H1 (cell line): ENCODE data around the gene C5orf58. TPM values are rescaled to one million over a fixed set of nuclear protein-coding genes. Genes with fewer than 3 reads are reported as not detected.
"Not testable (repeated sequence)": the region's sequence is repeated elsewhere in the genome, so short reads cannot be mapped to it uniquely, and the experiment has no call there.

ENCODE experiments used
- CTCF ChIA-PET: fragments of 300-600 bp; sonication (Branson Sonifier 250); formaldehyde crosslinking; loops from one replicate; lab custom pipeline; 2021; ENCODE audit not compliant: partially characterized antibody; lab: Charles Lee
- POLR2A ChIA-PET: fragments of 300-600 bp; sonication (Branson Sonifier 250); formaldehyde crosslinking; loops from one replicate; lab custom pipeline; 2021; ENCODE audit warnings: inconsistent platforms; ENCODE audit not compliant: partially characterized antibody; lab: Charles Lee
- DNase-seq, 2 experiments: peaks; one replicate each; pipeline versions ENCODE4 v3.0.0 to v3.0.0-alpha.2; 2010 to 2022; ENCODE audit warnings: low spot score in 2 of 2, low read depth in 1 of 2, mixed read lengths in 1 of 2
- FAIRE-seq: peaks from 2 replicates; lab custom pipeline; 2011; peaks lifted over from hg19 to GRCh38; lab: Jason Lieb, UNC
- H2AFZ ChIP-seq: 2 replicates; pipeline ENCODE4 v1.8.1; 2012; ENCODE audit warnings: low read length, inconsistent platforms
- H2AK5ac ChIP-seq: 2 replicates; pipeline ENCODE4 v1.6.1; 2013; ENCODE audit warnings: low read depth, low read length
- H2BK120ac ChIP-seq: replicated peaks from 2 replicates; pipeline ENCODE3; 2013; ENCODE audit warnings: low read depth, low read length, inconsistent platforms
- H2BK12ac ChIP-seq: 2 replicates; pipeline ENCODE4 v1.6.1; 2013; ENCODE audit warnings: low read depth, low read length
- H2BK15ac ChIP-seq: 2 replicates; pipeline ENCODE4 v1.6.1; 2013; ENCODE audit warnings: low read length
- H2BK20ac ChIP-seq: 2 replicates; pipeline ENCODE4 v1.6.1; 2013; ENCODE audit warnings: low read length
- H2BK5ac ChIP-seq: 2 replicates; pipeline ENCODE4 v1.6.1; 2013; ENCODE audit warnings: low read depth, low read length
- H3K14ac ChIP-seq: 2 replicates; pipeline ENCODE4 v1.6.1; 2013; ENCODE audit warnings: inconsistent platforms; ENCODE audit not compliant: insufficient read length
- H3K18ac ChIP-seq: 2 replicates; pipeline ENCODE4 v1.6.1; 2013; ENCODE audit warnings: low read length; ENCODE audit errors: extremely low read depth
- H3K23ac ChIP-seq: 2 replicates; pipeline ENCODE4 v1.6.1; 2013; ENCODE audit warnings: inconsistent platforms; ENCODE audit not compliant: insufficient read length
- H3K23me2 ChIP-seq: 2 replicates; pipeline ENCODE4 v1.6.1; 2013; ENCODE audit warnings: low read depth, low read length
- H3K27ac ChIP-seq: 2 replicates; pipeline ENCODE4 v1.6.1; 2011; ENCODE audit warnings: low read depth, low read length, inconsistent platforms
- H3K27me3 ChIP-seq, 4 experiments: replicated peaks in 1 of 4; 1 replicate in 1 of 4; 2 replicates in 3 of 4; pipeline versions ENCODE4 v1.6.1 to v1.8.1; 2011 to 2013; ENCODE audit warnings: low read length in 3 of 4, mild to moderate bottlenecking in 3 of 4, inconsistent platforms in 2 of 4, mixed read lengths in 2 of 4, moderate library complexity in 1 of 4; ENCODE audit not compliant: control insufficient read depth in 3 of 4, insufficient read depth in 3 of 4; ENCODE audit errors: extremely low read depth in 1 of 4
- H3K36me3 ChIP-seq, 4 experiments: 2 replicates each; pipeline versions ENCODE4 v1.6.1 to v1.8.1; 2011 to 2013; ENCODE audit warnings: mild to moderate bottlenecking in 4 of 4, low read length in 3 of 4, moderate library complexity in 2 of 4, control low read depth in 1 of 4, inconsistent platforms in 1 of 4; ENCODE audit not compliant: insufficient read depth in 4 of 4, control insufficient read depth in 2 of 4
- H3K4ac ChIP-seq: replicated peaks from 2 replicates; pipeline ENCODE3; 2013; ENCODE audit warnings: low read length, low read depth, mixed read lengths, inconsistent platforms; ENCODE audit not compliant: insufficient read length
- H3K4me1 ChIP-seq, 4 experiments: replicated peaks in 1 of 4; 1 replicate in 1 of 4; 2 replicates in 3 of 4; pipeline versions ENCODE4 v1.6.1 to v1.8.1; 2011 to 2013; ENCODE audit warnings: low read length in 3 of 4, inconsistent platforms in 2 of 4, mixed read lengths in 1 of 4; ENCODE audit not compliant: insufficient read depth in 4 of 4, control insufficient read depth in 3 of 4
- H3K4me2 ChIP-seq, 2 experiments: 2 replicates each; pipeline versions ENCODE4 v1.6.1 to v1.8.1; 2011 to 2013; ENCODE audit warnings: low read depth in 2 of 2, low read length in 2 of 2, control low read depth in 1 of 2, inconsistent platforms in 1 of 2, mild to moderate bottlenecking in 1 of 2; ENCODE audit not compliant: insufficient read depth in 1 of 2
- H3K4me3 ChIP-seq, 4 experiments: fragments of 200-600, 300-600 bp in 1 of 4; sonication (generic), shearing (Covaris generic), sonication (Bioruptor Twin) in 1 of 4; 2 replicates each; pipeline versions ENCODE4 v1.5.1 to v1.8.1; 2011 to 2016; ENCODE audit warnings: low read length in 4 of 4, low read depth in 3 of 4, control low read depth in 2 of 4, inconsistent platforms in 2 of 4, mild to moderate bottlenecking in 2 of 4, mixed read lengths in 1 of 4, moderate library complexity in 1 of 4; ENCODE audit not compliant: insufficient read depth in 2 of 4; ENCODE audit errors: extremely low read depth in 1 of 4
- H3K56ac ChIP-seq: replicated peaks from 2 replicates; pipeline ENCODE3; 2013; ENCODE audit warnings: low read depth, mild to moderate bottlenecking, mixed read lengths, low read length, inconsistent platforms; ENCODE audit not compliant: insufficient read length
- H3K79me1 ChIP-seq: 2 replicates; pipeline ENCODE4 v1.6.1; 2013; ENCODE audit warnings: low read depth, low read length, control low read depth
- H3K79me2 ChIP-seq, 2 experiments: 2 replicates each; pipeline versions ENCODE4 v1.6.1 to v1.8.1; 2012 to 2013; ENCODE audit warnings: low read length in 2 of 2, mild to moderate bottlenecking in 2 of 2, inconsistent platforms in 1 of 2; ENCODE audit not compliant: insufficient read depth in 2 of 2, control insufficient read depth in 1 of 2
- H3K9ac ChIP-seq, 4 experiments: replicated peaks in 1 of 4; 1 replicate in 1 of 4; 2 replicates in 3 of 4; pipeline versions ENCODE4 v1.6.1 to v1.8.1; 2011 to 2013; ENCODE audit warnings: low read depth in 3 of 4, low read length in 3 of 4, control low read depth in 2 of 4, mild to moderate bottlenecking in 2 of 4, moderate library complexity in 2 of 4, inconsistent platforms in 1 of 4; ENCODE audit errors: extremely low read depth in 1 of 4
- H3K9me3 ChIP-seq, 2 experiments: 2 replicates each; pipeline versions ENCODE4 v1.6.1 to v1.8.1; 2012 to 2013; ENCODE audit warnings: mild to moderate bottlenecking in 2 of 2, moderate library complexity in 2 of 2, control low read depth in 1 of 2, inconsistent platforms in 1 of 2, low read depth in 1 of 2, low read length in 1 of 2, mixed read lengths in 1 of 2; ENCODE audit not compliant: insufficient read depth in 2 of 2
- H4K20me1 ChIP-seq, 2 experiments: replicated peaks in 1 of 2; 2 replicates each; pipeline versions ENCODE3 to v1.8.1; 2011 to 2013; ENCODE audit warnings: inconsistent platforms in 2 of 2, low read length in 2 of 2, mild to moderate bottlenecking in 1 of 2; ENCODE audit not compliant: insufficient read depth in 2 of 2, control insufficient read depth in 1 of 2
- H4K5ac ChIP-seq: 2 replicates; pipeline ENCODE4 v1.6.1; 2013; ENCODE audit warnings: low read length, low read depth, mixed read lengths, inconsistent platforms; ENCODE audit not compliant: insufficient read length
- H4K8ac ChIP-seq: 2 replicates; pipeline ENCODE4 v1.8.0; 2013; ENCODE audit warnings: mild to moderate bottlenecking, moderate library complexity, low read length, inconsistent platforms; ENCODE audit not compliant: insufficient read depth; ENCODE audit errors: extremely low read depth
- H4K91ac ChIP-seq: replicated peaks from 2 replicates; pipeline ENCODE3; 2013; ENCODE audit warnings: low read length, mixed read lengths, inconsistent platforms; ENCODE audit not compliant: insufficient read length
- WGBS, 2 experiments: shearing (Covaris generic) in 1 of 2; methylation state at CpG; one replicate each; pipeline versions ENCODE4 v1.1.6 to v1.1.7; 2013 to 2015; ENCODE audit warnings: low lambda C conversion rate in 2 of 2, mixed read lengths in 2 of 2, inconsistent platforms in 1 of 2, low coverage in 1 of 2, missing lambda C conversion rate in 1 of 2; ENCODE audit not compliant: insufficient replicate concordance in 2 of 2, insufficient coverage in 1 of 2, insufficient read length in 1 of 2; ENCODE audit errors: extremely low coverage in 1 of 2, missing lambda C conversion rate in 1 of 2; 5-methylcytosine and 5-hydroxymethylcytosine counted together
- polyA plus RNA-seq, 7 experiments: library from polyadenylated mRNA; depleted of rRNA in 3 of 7; stranded (reverse) in 5 of 7; unstranded in 2 of 7; fragments of >200 nt in 5 of 7; fragments of 200-250 nt in 2 of 7; gene quantifications; 1 replicate in 5 of 7; 2 replicates in 1 of 7; 4 replicates in 1 of 7; pipeline versions ENCODE4 v1.2.1 to v1.2.3, GENCODE V29; 2011 to 2013; ENCODE audit warnings: missing spikeins in 2 of 7, mixed read lengths in 2 of 7
- total RNA-seq: library from RNA; stranded (reverse); fragmentation: NEBNext Ultra II Directional; extraction: Animal tissue kit (Norgen Biotek cat#: 25700); gene quantifications from 2 replicates; pipeline ENCODE4 v1.2.1, GENCODE V29; 2021

C5orf58 gene
- total and polyA plus RNA-seq, 2 of the 8 experiments (the other 6 are each of a cell fraction or from before 2014, with no cell fraction given) = 0.24 to 1.6 TPM

GRCh38 chr5:170245436-170245835, 12.7 kb downstream of the C5orf58 start:
- H3K36me3 ChIP-seq, H4K8ac ChIP-seq, H3K27me3 ChIP-seq, H2AK5ac ChIP-seq, H2BK15ac ChIP-seq, H3K4me1 ChIP-seq, H3K14ac ChIP-seq, H4K5ac ChIP-seq, H3K23ac ChIP-seq, H3K4me3 ChIP-seq, H4K91ac ChIP-seq, H3K9ac ChIP-seq, H2BK20ac ChIP-seq, H2BK5ac ChIP-seq, H2BK12ac ChIP-seq, H3K79me2 ChIP-seq, H3K56ac ChIP-seq, H2BK120ac ChIP-seq, DNase-seq, H3K4me2 ChIP-seq, H3K4ac ChIP-seq, H3K79me1 ChIP-seq, H2AFZ ChIP-seq, H3K18ac ChIP-seq, H3K23me2 ChIP-seq, H4K20me1 ChIP-seq, H3K27ac ChIP-seq, FAIRE-seq: not testable (repeated sequence)
- POLR2A ChIA-PET = interaction anchor here (1.0 to 1.7 kb wide), 2 partner anchors 34 to 388 kb away, joined by 3 to 5 read pairs; no protein-coding TSS in a partner anchor
- H3K9me3 ChIP-seq = peaks cover 2 to 13% of the 10 kb centered on the region in 2 experiments; a peak in 2 of 4 replicates
- 89% methylated on average over 12 of the region's 23 CpGs; no CpG with 5 or more reads in 1 of the 2 experiments for WGBS, 2 experiments
- CTCF ChIA-PET = interaction anchor here (0.6 to 2.9 kb wide), 7 partner anchors 19 to 668 kb away, joined by 3 to 14 read pairs (median 4); no protein-coding TSS in a partner anchor
